ENCODE results near the gene SPDYE4. TPM values are rescaled to one million over a fixed set of nuclear protein-coding genes. Genes with fewer than 3 reads are reported as not detected.

Gene SPDYE4
- total RNA-seq, 2 donors from 2014 or later: 0.91 TPM; not detected in 1

DNA sequence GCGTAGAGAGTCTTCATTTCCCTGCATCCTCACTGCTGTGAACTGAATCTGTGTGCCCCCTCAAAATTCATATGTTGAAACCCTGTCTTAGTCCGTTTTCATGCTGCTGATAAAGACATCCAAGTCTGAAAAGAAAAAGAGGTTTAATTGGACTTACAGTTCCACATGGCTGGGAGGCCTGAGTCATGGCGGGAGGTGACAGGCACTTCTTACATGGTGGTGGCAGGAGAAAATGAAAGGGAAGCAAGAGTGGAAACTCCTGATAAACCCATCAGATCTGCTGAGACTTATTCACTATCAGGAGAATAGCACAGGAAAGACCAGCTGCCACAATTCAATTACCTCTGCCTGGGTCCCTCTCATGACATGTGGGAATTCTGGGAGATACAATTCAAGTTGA lies 10.6 kb downstream of the SPDYE4 start:
- Histone ChIP-seq H3K9me3 (no peaks in the 10 kb centered on the region), H3K27me3 (replicated peaks; ENCODE audit: insufficient read depth) (no peaks in the 10 kb centered on the region), H3K36me3 (no peaks in the 10 kb centered on the region), H3K27ac (no peak overlapping the region), H3K4me3 (no peak overlapping the region), H3K4me1 (replicated peaks) (peaks cover 3% of the 10 kb centered on the region)
- no peak for TF ChIP-seq POLR2A (IDR thresholded peaks at IDR 0.05)
- TF ChIP-seq CTCF (IDR thresholded peaks at IDR 0.05): no peak
- no peak for TF ChIP-seq POLR2AphosphoS5 (IDR thresholded peaks at IDR 0.05)
- DNase-seq (ENCODE audit: low spot score): no peak
- intact Hi-C loops (cut with DNase I): loop anchor here (2.0 to 5.0 kb wide), 2 partner anchors 175 to 337 kb away; no protein-coding TSS in a partner anchor
- 72% methylated on average over 3 of the region's 3 CpGs for WGBS

- H3K36me3 ChIP-seq: no peaks in the 10 kb centered on the region
- no peak overlapping the region for H3K27ac ChIP-seq
- peaks cover 3% of the 10 kb centered on the region for H3K4me1 ChIP-seq (replicated peaks)
- TF ChIP-seq POLR2AphosphoS5 (IDR thresholded peaks at IDR 0.05) (no peak), POLR2A (IDR thresholded peaks at IDR 0.05) (no peak)
- H3K9me3 ChIP-seq: no peaks in the 10 kb centered on the region
- no peaks in the 10 kb centered on the region for H3K27me3 ChIP-seq (replicated peaks; ENCODE audit: insufficient read depth)
- no peak for DNase-seq (ENCODE audit: low spot score)
- intact Hi-C loops (cut with DNase I): loop anchor here (2.0 to 5.0 kb wide), 2 partner anchors 174 to 336 kb away; no protein-coding TSS in a partner anchor
- WGBS: 12% methylated on average over 7 of the region's 9 CpGs
- H3K4me3 ChIP-seq: peak overlapping the region; percentile 51 to 52
These were observed 11.7 kb downstream of the SPDYE4 start for GRCh38 chr17:8746501-8747236.

- TF ChIP-seq POLR2A (IDR thresholded peaks at IDR 0.05): no peak
- no peak for TF ChIP-seq POLR2AphosphoS5 (IDR thresholded peaks at IDR 0.05)
- peak; percentile 76 to 98 (median 87) for TF ChIP-seq CTCF (IDR thresholded peaks at IDR 0.05)
- peak; percentile 33 for DNase-seq (ENCODE audit: low spot score)
- Histone ChIP-seq H3K36me3 (no peaks in the 10 kb centered on the region), H3K27me3 (replicated peaks; ENCODE audit: insufficient read depth) (no peaks in the 10 kb centered on the region), H3K9me3 (no peaks in the 10 kb centered on the region), H3K4me1 (replicated peaks) (peaks cover 3% of the 10 kb centered on the region), H3K4me3 (peak overlapping the region; percentile 51 to 52), H3K27ac (peak overlapping the region in 1 of 2 donors; percentile 10)
- intact Hi-C loops (cut with DNase I): loop anchor here (2.0 to 5.0 kb wide), 2 partner anchors 174 to 335 kb away; no protein-coding TSS in a partner anchor
- WGBS: under 1% methylated on average over 68 of the region's 70 CpGs
These were observed 12.5 kb downstream of the SPDYE4 start for GRCh38 chr17:8745586-8746500.

DNA sequence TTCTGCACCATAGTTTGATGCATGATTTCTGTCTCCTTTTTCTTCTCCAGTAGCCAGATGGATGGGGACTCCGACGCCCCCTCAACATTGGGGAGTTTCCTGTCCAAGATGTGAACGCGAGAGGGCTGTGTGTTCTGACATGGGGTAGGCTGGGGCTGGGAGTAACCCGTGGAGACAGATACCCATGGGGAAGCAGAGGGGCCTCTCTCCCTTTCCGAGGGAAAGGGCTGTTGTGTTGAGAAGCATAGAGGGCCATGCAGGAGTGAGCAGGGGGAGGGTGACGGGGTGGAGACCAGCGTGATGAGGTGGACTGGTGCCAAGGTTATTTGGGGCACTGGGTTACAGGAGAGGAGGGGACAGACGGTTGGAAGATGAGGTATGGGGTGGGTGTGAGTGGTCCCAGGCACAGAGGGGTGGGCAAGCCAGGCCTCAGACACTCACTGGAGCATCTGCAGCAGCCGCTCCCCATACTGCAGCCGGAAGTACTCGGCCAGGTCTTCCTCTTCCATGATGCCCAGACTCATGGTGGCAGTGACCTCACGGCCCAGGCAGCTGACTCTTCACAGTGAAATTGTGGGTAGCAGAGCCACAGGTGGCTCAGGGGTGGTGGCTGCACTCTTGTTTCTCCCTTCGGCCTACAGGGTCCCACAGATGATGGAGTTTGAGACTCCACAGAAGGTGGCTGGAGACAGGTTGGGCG lies 14.1 kb downstream of the SPDYE4 start:
- intact Hi-C loops (cut with DNase I): no loop called here
- no peaks in the 10 kb centered on the region for H3K9me3 ChIP-seq
- TF ChIP-seq CTCF (IDR thresholded peaks at IDR 0.05) (no peak), POLR2AphosphoS5 (IDR thresholded peaks at IDR 0.05) (no peak), POLR2A (IDR thresholded peaks at IDR 0.05) (no peak)
- peaks cover 3% of the 10 kb centered on the region for H3K4me1 ChIP-seq (replicated peaks)
- H3K36me3 ChIP-seq: no peaks in the 10 kb centered on the region
- 67% methylated on average over 15 of the region's 15 CpGs for WGBS
- H3K27me3 ChIP-seq (replicated peaks; ENCODE audit: insufficient read depth): no peaks in the 10 kb centered on the region
- no peak overlapping the region for H3K27ac ChIP-seq
- DNase-seq (ENCODE audit: low spot score): no peak
- H3K4me3 ChIP-seq: no peak overlapping the region

- Histone ChIP-seq H3K4me1 (replicated peaks) (peaks cover 3% of the 10 kb centered on the region), H3K36me3 (no peaks in the 10 kb centered on the region), H3K4me3 (no peak overlapping the region), H3K27ac (no peak overlapping the region), H3K9me3 (no peaks in the 10 kb centered on the region), H3K27me3 (replicated peaks; ENCODE audit: insufficient read depth) (no peaks in the 10 kb centered on the region)
- WGBS: 92% methylated on average over 8 of the region's 8 CpGs
- TF ChIP-seq POLR2AphosphoS5 (IDR thresholded peaks at IDR 0.05) (no peak), POLR2A (IDR thresholded peaks at IDR 0.05) (no peak), CTCF (IDR thresholded peaks at IDR 0.05) (no peak)
- no peak for DNase-seq (ENCODE audit: low spot score)
- intact Hi-C loops (cut with DNase I): no loop called here
These were observed 15.5 kb downstream of the SPDYE4 start for GRCh38 chr17:8742819-8743218.

Data from prostate gland (tissue), 2 donors.